Epithelial cell of proximal tubule (primary cell): Measurements from ENCODE around the gene NDST4. TPM values are rescaled to one million over a fixed set of nuclear protein-coding genes. Genes with fewer than 3 reads are reported as not detected.

Experiments
- DNase-seq: peaks from one replicate; pipeline ENCODE4 v3.0.0-alpha.2; 2011; ENCODE audit warnings: low read depth
- H3K4me3 ChIP-seq: 2 replicates; pipeline ENCODE4 v1.5.1; 2011; ENCODE audit warnings: low read depth, mild to moderate bottlenecking, low read length
- CTCF ChIP-seq: conservative IDR thresholded peaks from 2 replicates; pipeline ENCODE4 v1.5.1; 2012; ENCODE audit warnings: low read depth, mild to moderate bottlenecking, low read length
- total RNA-seq: library from RNA; depleted of rRNA; stranded (reverse); fragments of >200 nt; gene quantifications from 2 replicates; pipeline ENCODE4 v1.2.3, GENCODE V29; 2015

NDST4 gene
- total RNA-seq, 1 donor from 2014 or later, result not detected

DNA sequence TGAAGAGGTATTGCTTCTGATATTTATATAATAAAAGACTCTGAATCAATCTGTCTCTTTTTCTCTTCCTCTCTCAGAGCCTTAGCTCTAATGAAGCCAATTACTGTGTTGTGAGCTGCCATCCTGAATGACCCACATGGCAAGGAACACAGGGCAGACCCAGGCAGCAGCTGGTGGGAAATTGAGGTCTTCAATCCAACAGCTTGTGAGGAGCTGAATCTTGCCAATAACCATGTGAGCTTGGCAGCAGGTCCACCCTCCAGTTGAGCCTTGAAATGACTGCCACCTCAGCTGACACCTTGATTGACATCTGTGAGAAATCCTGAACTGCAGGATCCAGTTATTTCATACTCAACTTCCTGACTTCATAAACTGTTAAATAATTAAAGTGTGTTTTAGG lies 149.4 kb downstream of the NDST4 start:
- TF ChIP-seq CTCF, result no peak
- H3K4me3 ChIP-seq, result no peak overlapping the region
- DNase-seq, result no peak

GRCh38 chr4:114945616-114946015 lies 167.8 kb downstream of the NDST4 start:
- no peak for DNase-seq
- TF ChIP-seq CTCF, result no peak
- no peak overlapping the region for H3K4me3 ChIP-seq

DNA sequence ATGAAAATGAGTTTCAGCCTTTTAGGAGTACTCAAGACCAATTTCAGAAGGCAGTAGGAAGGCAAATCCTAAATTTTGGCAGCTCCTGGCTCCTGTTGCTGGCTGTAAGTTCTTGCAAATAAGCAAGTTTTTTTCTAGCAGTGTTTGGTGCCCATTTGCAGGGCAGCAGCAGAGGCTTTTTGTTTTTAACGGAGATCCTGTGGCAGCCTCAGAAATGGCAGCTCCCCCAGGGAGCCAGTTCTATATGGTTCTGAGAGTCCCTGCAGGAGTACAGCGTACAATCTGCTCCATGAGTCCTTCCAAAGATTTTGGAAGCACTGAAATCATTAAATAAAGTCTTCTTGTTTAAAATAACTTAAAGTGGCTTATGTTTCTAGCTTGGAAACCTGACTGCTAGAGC lies 171.9 kb downstream of the NDST4 start:
- TF ChIP-seq CTCF, result no peak
- no peak overlapping the region for H3K4me3 ChIP-seq
- no peak for DNase-seq

- no peak overlapping the region for H3K4me3 ChIP-seq
- TF ChIP-seq CTCF, result no peak
- DNase-seq, result no peak
Observed at GRCh38 chr4:114927881-114928280, 185.5 kb downstream of the NDST4 start.

DNA sequence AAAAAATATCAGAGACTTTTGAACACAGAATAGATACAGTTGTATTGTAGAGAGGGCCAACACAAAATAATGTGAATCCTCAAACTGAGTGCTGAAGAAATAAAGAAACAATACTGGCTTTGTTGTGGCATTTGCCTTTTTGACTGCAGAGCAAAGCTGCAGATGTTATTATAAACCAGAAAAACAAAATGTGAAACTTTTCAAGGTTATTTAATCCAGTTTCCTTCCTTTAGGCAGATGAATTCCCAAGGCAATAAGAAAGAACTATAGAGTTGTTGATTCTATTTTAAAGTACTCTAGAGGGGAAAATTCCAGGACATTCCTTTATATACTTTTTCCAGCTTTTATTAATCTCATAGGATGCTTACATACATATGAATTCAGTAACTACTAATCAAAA lies 186.8 kb downstream of the NDST4 start:
- H3K4me3 ChIP-seq, result no peak overlapping the region
- no peak for DNase-seq
- no peak for TF ChIP-seq CTCF

GRCh38 chr4:114924311-114924710 lies 189.1 kb downstream of the NDST4 start:
- no peak for TF ChIP-seq CTCF
- H3K4me3 ChIP-seq, result no peak overlapping the region

DNA sequence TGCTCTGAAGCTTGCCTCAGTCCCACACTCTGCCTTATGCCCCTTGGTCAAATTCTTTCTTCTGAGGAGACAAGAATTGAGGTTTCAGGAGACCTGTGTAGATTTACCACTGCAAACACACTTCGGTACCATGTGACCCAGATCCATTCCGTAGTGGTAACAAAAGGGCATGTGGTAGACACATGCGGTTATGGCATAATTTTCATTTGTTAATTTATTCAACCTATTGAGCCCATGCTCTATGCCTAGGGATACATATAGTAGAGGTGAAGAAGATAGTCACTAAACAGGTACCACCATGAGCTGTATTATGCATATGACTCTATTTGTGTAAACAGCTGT lies 190.9 kb downstream of the NDST4 start:
- no peak for TF ChIP-seq CTCF
- DNase-seq, result no peak
- no peak overlapping the region for H3K4me3 ChIP-seq

More at GRCh38 chr4:114924311-114924710, 189.1 kb downstream of the NDST4 start:
- no peak for DNase-seq
